DMS114 treated with DMSO at 0.1 percent for 48 hours (cell line): ENCODE measurements around the gene TRIM7.

Experiments
- DNase-seq: peaks from one replicate; lab custom pipeline; 2025; ENCODE audit not compliant: unreplicated experiment; lab: John Stamatoyannopoulos, UW

The TRIM7 gene

GRCh38 chr5:181204826-181205760 is at the start of gene TRIM7:
Gene TRIM7, minus strand, starts transcription at chr5:181205196. Its CDS starts 86 bp downstream, at chr5:181205110.
- no peak for DNase-seq

- no peak for DNase-seq
These were observed 43.3 kb upstream of the TRIM7 start for GRCh38 chr5:181248277-181248676.

- no peak for DNase-seq
These were observed 41.5 kb upstream of the TRIM7 start for GRCh38 chr5:181246276-181247049.

- DNase-seq: no peak
These were observed 40.7 kb upstream of the TRIM7 start for GRCh38 chr5:181245427-181246275.

- DNase-seq: no peak
These were observed 38.8 kb upstream of the TRIM7 start, which contains the start of gene RACK1 for GRCh38 chr5:181243564-181244343. Gene RACK1, minus strand, starts transcription at chr5:181243906. Its CDS starts 106 bp downstream, at chr5:181243800.

- no peak for DNase-seq
These were observed 38.1 kb upstream of the TRIM7 start for GRCh38 chr5:181243018-181243563.

- no peak for DNase-seq
These were observed 37.0 kb upstream of the TRIM7 start for GRCh38 chr5:181242031-181242451.

GRCh38 chr5:181241393-181241975 is 36.5 kb upstream of the TRIM7 start:
- DNase-seq: no peak

GRCh38 chr5:181239062-181239663 is 34.2 kb upstream of the TRIM7 start:
- no peak for DNase-seq

- DNase-seq: no peak
These were observed 32.9 kb upstream of the TRIM7 start for GRCh38 chr5:181237729-181238385.

GRCh38 chr5:181236954-181237641 is 32.1 kb upstream of the TRIM7 start:
- no peak for DNase-seq

GRCh38 chr5:181236471-181236870 is 31.5 kb upstream of the TRIM7 start:
- DNase-seq: no peak

- no peak for DNase-seq
These were observed 30.8 kb upstream of the TRIM7 start for GRCh38 chr5:181235689-181236366.

GRCh38 chr5:181235323-181235688 is 30.3 kb upstream of the TRIM7 start:
- no peak for DNase-seq

GRCh38 chr5:181234455-181235306 is 29.7 kb upstream of the TRIM7 start:
- no peak for DNase-seq

GRCh38 chr5:181233801-181234454 is 28.9 kb upstream of the TRIM7 start:
- DNase-seq: no peak
